ENCODE measurements around the gene RPSA.

RPSA gene

DNA sequence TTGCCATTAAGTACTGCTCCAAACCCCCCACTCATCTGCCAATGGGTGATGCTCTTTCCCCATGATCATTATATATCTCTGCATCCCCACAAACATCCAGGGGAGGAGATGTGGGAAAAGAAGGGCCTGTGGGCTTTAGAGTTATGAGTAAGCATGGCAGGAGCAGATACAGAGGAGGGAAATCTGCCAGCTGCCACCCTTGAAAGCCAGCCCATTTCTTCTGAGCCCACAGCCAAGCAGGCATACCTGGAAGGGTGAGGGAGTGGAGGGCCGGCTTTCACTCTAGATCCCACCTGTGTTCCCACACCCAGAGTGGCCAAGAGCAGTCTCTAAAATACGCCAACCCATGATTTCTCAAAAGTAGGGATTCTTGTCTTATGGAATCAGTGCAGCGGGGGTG lies 25.1 kb upstream of the RPSA start:
- no peaks in the 10 kb centered on the region for H3K36me3 ChIP-seq (ENCODE audit: control insufficient read depth, low read depth, low read length)
- no peak overlapping the region for H3K4me3 ChIP-seq (ENCODE audit: low read length)
- H3K27me3 ChIP-seq (ENCODE audit: control insufficient read depth, insufficient read depth, low read length) = no peaks in the 10 kb centered on the region
- H3K9ac ChIP-seq (ENCODE audit: low read length) = no peak overlapping the region
- H3K4me1 ChIP-seq (ENCODE audit: control insufficient read depth, low read depth, low read length) = peaks cover 22% of the 10 kb centered on the region
- H3K9me3 ChIP-seq (ENCODE audit: control insufficient read depth, low read depth, low read length) = no peaks in the 10 kb centered on the region
- no peak overlapping the region for H3K27ac ChIP-seq (ENCODE audit: low read length)

DNA sequence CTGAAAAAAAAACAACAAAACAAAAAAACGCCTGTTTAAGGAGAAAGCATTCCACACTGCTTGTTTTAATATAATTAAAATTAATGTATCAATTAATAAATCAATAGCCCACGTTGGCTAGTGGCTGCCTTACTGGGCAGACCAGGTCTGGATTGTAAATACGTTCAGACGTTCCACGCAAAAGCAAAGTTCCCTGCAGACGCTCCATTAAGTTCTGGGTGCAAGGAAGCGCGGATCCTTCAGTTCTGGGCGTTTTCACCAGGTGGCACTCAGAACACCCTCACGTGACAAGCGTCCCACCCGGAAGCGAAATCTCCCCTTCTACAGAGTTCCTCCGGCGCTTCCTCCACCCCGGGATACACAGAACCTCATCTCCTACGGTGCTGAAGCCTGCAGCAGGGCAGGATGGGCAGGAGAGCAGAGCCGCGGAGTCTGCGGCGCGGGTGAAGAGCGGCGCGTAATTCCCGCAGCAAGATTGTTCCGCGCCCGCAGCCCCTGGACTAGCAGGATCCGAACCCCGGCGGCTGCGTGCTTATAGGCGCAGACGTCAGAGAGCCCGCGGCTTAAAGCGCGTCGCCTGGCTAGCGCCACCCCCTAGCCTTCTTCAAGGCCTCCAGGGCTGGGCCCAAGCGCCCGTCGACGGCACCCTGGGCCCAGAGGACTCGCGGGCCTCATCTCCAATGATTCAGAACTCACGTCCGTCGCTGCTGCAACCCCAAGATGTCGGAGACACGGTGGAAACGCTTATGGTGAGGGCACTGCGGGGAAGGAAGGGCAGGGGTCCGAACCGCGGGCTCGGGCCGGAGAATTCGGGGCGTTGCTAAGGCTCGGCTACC lies 23.3 kb upstream of the RPSA start, which contains the start of gene SLC25A38:
Gene SLC25A38, plus strand, starts transcription at position 326 of the 836 bp plus-strand sequence. Its CDS starts 355 bp downstream, at position 681.
- peak within 1 kb of the TSS; percentile 94 for H3K4me3 ChIP-seq (ENCODE audit: low read length)
- no peaks in the 10 kb centered on the region for H3K27me3 ChIP-seq (ENCODE audit: control insufficient read depth, insufficient read depth, low read length)
- peaks cover 9% of the 10 kb centered on the region for H3K4me1 ChIP-seq (ENCODE audit: control insufficient read depth, low read depth, low read length)
- peak within 1 kb of the TSS; percentile 78 for H3K27ac ChIP-seq (ENCODE audit: low read length)
- no peaks in the 10 kb centered on the region for H3K36me3 ChIP-seq (ENCODE audit: control insufficient read depth, low read depth, low read length)
- H3K9me3 ChIP-seq (ENCODE audit: control insufficient read depth, low read depth, low read length) = no peaks in the 10 kb centered on the region
- peak within 1 kb of the TSS; percentile 84 for H3K9ac ChIP-seq (ENCODE audit: low read length)

DNA sequence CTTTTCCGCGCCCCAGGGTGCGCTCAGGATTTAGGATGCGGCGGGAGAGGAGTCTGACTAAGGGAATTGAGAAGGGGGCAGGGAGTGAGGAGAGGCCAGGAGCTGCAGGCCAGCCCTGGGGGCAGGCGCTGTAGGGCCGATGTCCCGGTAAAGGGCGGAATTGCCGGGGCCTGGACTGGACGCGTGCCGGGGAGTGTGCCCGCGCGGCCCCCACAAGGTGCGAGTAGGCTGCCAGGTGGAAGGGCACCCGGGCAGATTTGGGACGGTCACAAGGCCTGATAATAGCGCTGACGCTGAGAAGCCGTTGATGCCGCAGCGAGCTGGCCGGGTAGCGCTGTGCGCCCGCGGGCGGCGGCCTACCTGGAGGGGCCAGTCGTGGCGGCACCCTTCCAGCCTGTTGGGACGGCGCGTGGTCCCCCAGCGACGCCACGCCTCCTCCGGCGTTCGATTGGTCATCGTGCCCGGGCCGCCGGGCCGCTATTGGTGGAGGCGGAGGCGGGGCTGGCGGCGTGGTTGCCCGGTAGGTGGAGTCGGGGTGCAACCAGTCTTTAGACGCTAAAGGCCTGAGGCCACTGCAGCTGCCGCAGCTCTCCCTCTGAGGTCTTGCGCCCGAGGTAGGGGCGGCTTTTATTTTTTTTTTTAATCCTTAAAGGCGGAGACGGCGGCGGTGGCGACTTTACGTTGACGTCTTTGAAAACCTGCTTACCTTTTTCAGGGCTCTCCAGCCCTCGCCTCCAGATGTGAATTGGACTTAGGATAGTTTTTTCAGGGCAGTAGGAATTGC lies 22.4 kb upstream of the RPSA start:
- Histone ChIP-seq H3K9ac (ENCODE audit: low read length) (peak overlapping the region; percentile 84), H3K27ac (ENCODE audit: low read length) (peak overlapping the region; percentile 78), H3K27me3 (ENCODE audit: control insufficient read depth, insufficient read depth, low read length) (no peaks in the 10 kb centered on the region), H3K9me3 (ENCODE audit: control insufficient read depth, low read depth, low read length) (no peaks in the 10 kb centered on the region), H3K36me3 (ENCODE audit: control insufficient read depth, low read depth, low read length) (peaks cover 2% of the 10 kb centered on the region), H3K4me1 (ENCODE audit: control insufficient read depth, low read depth, low read length) (peaks cover 9% of the 10 kb centered on the region), H3K4me3 (ENCODE audit: low read length) (peak overlapping the region; percentile 94)

DNA sequence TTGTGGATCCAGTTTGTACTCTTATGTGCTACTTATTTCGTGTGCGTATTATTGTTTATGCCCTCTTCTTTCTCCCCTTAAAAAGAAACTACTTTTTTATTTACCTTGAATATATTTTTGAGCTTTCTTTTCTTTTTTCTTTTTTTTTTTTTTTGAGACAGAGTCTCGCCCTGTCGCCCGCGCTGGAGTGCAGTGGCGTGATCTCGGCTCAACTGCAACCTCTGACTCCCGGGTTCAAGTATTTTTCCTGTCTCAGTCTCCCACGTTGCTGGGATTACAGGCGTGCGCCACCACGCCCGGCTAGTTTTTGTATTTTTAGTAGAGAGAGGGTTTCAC lies 21.9 kb upstream of the RPSA start:
- no peaks in the 10 kb centered on the region for H3K27me3 ChIP-seq (ENCODE audit: control insufficient read depth, insufficient read depth, low read length)
- peaks cover 9% of the 10 kb centered on the region for H3K4me1 ChIP-seq (ENCODE audit: control insufficient read depth, low read depth, low read length)
- H3K36me3 ChIP-seq (ENCODE audit: control insufficient read depth, low read depth, low read length) = peaks cover 7% of the 10 kb centered on the region
- H3K9ac ChIP-seq (ENCODE audit: low read length) = peak overlapping the region; percentile 84
- H3K4me3 ChIP-seq (ENCODE audit: low read length) = peak overlapping the region; percentile 94
- no peaks in the 10 kb centered on the region for H3K9me3 ChIP-seq (ENCODE audit: control insufficient read depth, low read depth, low read length)
- H3K27ac ChIP-seq (ENCODE audit: low read length) = no peak overlapping the region

DNA sequence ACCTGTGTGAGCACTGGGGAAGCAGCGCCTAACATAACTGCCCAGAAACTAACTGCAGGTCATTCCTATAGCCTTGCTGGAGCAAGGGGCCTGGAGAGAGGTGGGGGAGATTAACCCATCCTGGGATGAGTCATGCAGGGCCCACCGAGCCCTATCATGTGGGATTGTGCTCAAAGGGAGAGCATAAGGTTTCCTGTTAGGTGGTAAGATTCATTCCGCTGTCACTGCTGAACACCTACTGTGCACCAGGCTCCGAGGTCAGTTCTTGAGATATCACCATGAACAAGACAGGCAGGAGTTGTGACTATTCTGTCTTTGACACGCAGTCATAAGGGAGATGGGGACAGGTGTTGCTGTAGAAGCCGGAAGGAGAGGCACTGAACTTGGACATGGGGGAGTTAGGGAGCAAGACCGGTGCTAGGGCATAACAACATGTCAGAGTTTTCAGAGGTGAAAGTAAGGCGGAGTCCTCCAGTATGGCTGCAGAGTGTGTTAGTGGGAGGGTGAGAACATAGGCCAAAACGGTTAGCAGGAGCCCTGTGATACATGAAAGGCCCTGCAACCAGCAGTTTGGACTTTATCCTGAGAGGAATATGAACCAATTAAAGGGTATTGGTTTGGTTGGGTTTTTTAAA lies 20.9 kb upstream of the RPSA start:
- no peaks in the 10 kb centered on the region for H3K27me3 ChIP-seq (ENCODE audit: control insufficient read depth, insufficient read depth, low read length)
- H3K27ac ChIP-seq (ENCODE audit: low read length) = no peak overlapping the region
- H3K9ac ChIP-seq (ENCODE audit: low read length) = no peak overlapping the region
- H3K4me3 ChIP-seq (ENCODE audit: low read length) = no peak overlapping the region
- H3K4me1 ChIP-seq (ENCODE audit: control insufficient read depth, low read depth, low read length) = peaks cover 9% of the 10 kb centered on the region
- H3K9me3 ChIP-seq (ENCODE audit: control insufficient read depth, low read depth, low read length) = no peaks in the 10 kb centered on the region
- peaks cover 15% of the 10 kb centered on the region for H3K36me3 ChIP-seq (ENCODE audit: control insufficient read depth, low read depth, low read length)

GRCh38 chr3:39386318-39386717 lies 20.2 kb upstream of the RPSA start:
- H3K36me3 ChIP-seq (ENCODE audit: control insufficient read depth, low read depth, low read length) = peaks cover 22% of the 10 kb centered on the region
- no peak overlapping the region for H3K27ac ChIP-seq (ENCODE audit: low read length)
- H3K4me3 ChIP-seq (ENCODE audit: low read length) = no peak overlapping the region
- no peaks in the 10 kb centered on the region for H3K27me3 ChIP-seq (ENCODE audit: control insufficient read depth, insufficient read depth, low read length)
- no peaks in the 10 kb centered on the region for H3K9me3 ChIP-seq (ENCODE audit: control insufficient read depth, low read depth, low read length)
- H3K9ac ChIP-seq (ENCODE audit: low read length) = no peak overlapping the region
- H3K4me1 ChIP-seq (ENCODE audit: control insufficient read depth, low read depth, low read length) = peaks cover 9% of the 10 kb centered on the region

GRCh38 chr3:39387411-39387975 lies 19.0 kb upstream of the RPSA start:
- Histone ChIP-seq H3K4me1 (ENCODE audit: control insufficient read depth, low read depth, low read length) (peaks cover 9% of the 10 kb centered on the region), H3K36me3 (ENCODE audit: control insufficient read depth, low read depth, low read length) (peaks cover 33% of the 10 kb centered on the region), H3K27me3 (ENCODE audit: control insufficient read depth, insufficient read depth, low read length) (no peaks in the 10 kb centered on the region), H3K9me3 (ENCODE audit: control insufficient read depth, low read depth, low read length) (no peaks in the 10 kb centered on the region), H3K9ac (ENCODE audit: low read length) (no peak overlapping the region), H3K4me3 (ENCODE audit: low read length) (no peak overlapping the region), H3K27ac (ENCODE audit: low read length) (no peak overlapping the region)

GRCh38 chr3:39388153-39388552 lies 18.4 kb upstream of the RPSA start:
- Histone ChIP-seq H3K36me3 (ENCODE audit: control insufficient read depth, low read depth, low read length) (peaks cover 38% of the 10 kb centered on the region), H3K9ac (ENCODE audit: low read length) (no peak overlapping the region), H3K4me3 (ENCODE audit: low read length) (no peak overlapping the region), H3K27me3 (ENCODE audit: control insufficient read depth, insufficient read depth, low read length) (no peaks in the 10 kb centered on the region), H3K4me1 (ENCODE audit: control insufficient read depth, low read depth, low read length) (peaks cover 9% of the 10 kb centered on the region), H3K9me3 (ENCODE audit: control insufficient read depth, low read depth, low read length) (no peaks in the 10 kb centered on the region), H3K27ac (ENCODE audit: low read length) (no peak overlapping the region)

DNA sequence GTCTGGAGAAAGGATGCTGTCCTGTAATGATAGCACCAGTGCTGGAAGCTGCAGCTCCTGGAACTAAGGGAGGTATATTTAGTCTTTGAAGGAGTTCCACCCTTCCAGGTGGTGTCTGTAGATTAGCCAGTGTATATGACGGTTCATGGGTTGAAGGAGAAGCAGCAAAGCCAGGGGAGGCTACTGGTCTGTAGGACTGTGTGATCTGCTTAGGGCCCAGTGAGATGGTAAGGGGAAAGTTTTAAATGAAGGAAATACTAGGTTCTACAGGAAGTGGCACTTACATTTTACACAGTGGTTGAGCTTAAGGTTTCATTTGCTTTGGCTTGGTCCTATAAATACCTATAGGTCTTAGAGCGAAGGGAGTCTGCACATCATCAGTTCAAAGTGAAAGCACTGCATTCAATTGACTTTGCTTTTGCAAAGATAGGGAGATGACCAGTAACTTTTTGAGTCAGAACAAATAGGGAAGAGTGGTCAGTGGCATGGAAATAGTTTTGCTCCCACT lies 17.7 kb upstream of the RPSA start:
- peaks cover 9% of the 10 kb centered on the region for H3K4me1 ChIP-seq (ENCODE audit: control insufficient read depth, low read depth, low read length)
- H3K27me3 ChIP-seq (ENCODE audit: control insufficient read depth, insufficient read depth, low read length) = no peaks in the 10 kb centered on the region
- H3K9me3 ChIP-seq (ENCODE audit: control insufficient read depth, low read depth, low read length) = no peaks in the 10 kb centered on the region
- H3K36me3 ChIP-seq (ENCODE audit: control insufficient read depth, low read depth, low read length) = peaks cover 44% of the 10 kb centered on the region
- H3K27ac ChIP-seq (ENCODE audit: low read length) = no peak overlapping the region
- H3K4me3 ChIP-seq (ENCODE audit: low read length) = no peak overlapping the region
- H3K9ac ChIP-seq (ENCODE audit: low read length) = no peak overlapping the region

DNA sequence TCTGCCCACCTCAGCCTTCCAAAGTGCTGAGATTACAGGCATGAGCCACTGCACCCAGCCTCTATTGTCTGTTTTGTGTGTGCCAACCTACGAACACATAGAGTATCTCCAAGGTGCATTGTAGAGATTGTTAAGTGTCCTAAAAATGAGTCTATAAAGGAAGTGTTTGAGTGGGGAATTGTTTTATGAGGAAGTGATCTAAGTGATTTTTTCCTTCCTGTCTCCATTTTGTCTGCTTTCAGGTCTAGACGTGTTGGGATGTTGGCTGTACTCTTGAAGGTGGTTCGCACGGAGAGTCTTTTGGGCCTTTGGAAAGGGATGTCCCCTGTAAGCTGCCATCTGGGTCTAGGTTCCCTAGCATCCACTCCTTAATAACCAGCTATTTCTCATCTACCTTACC lies 16.3 kb upstream of the RPSA start:
- Histone ChIP-seq H3K9me3 (ENCODE audit: control insufficient read depth, low read depth, low read length) (no peaks in the 10 kb centered on the region), H3K27me3 (ENCODE audit: control insufficient read depth, insufficient read depth, low read length) (no peaks in the 10 kb centered on the region), H3K9ac (ENCODE audit: low read length) (no peak overlapping the region), H3K27ac (ENCODE audit: low read length) (no peak overlapping the region), H3K4me1 (ENCODE audit: control insufficient read depth, low read depth, low read length) (peaks cover 4% of the 10 kb centered on the region), H3K36me3 (ENCODE audit: control insufficient read depth, low read depth, low read length) (peaks cover 57% of the 10 kb centered on the region), H3K4me3 (ENCODE audit: low read length) (no peak overlapping the region)

DNA sequence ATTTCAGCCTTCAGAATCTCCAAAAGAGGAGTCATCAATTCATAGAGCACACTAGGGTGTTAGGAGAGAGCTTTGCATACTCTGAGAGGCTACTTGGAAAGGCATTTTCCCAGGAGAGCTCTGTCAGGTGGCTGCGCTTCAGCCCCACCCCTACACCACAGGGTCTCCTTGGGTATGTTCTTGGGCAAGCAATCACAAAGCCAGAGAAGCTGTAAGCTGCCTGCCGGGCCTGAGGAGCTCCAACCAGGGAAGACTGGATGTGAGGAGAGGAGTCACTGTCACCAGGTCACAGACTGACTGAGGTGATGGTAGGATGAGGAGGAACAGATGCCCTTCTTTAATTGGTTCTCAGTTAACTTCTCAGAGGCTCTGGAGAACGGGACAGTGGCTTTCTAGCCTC lies 9.8 kb upstream of the RPSA start:
- Histone ChIP-seq H3K36me3 (ENCODE audit: control insufficient read depth, low read depth, low read length) (peaks cover 55% of the 10 kb centered on the region), H3K9me3 (ENCODE audit: control insufficient read depth, low read depth, low read length) (no peaks in the 10 kb centered on the region), H3K27me3 (ENCODE audit: control insufficient read depth, insufficient read depth, low read length) (no peaks in the 10 kb centered on the region), H3K4me3 (ENCODE audit: low read length) (no peak overlapping the region), H3K4me1 (ENCODE audit: control insufficient read depth, low read depth, low read length) (peaks cover 2% of the 10 kb centered on the region), H3K27ac (ENCODE audit: low read length) (no peak overlapping the region), H3K9ac (ENCODE audit: low read length) (no peak overlapping the region)

All from iPS-18a (cell line).